GM23338 (cell line): ENCODE data around the gene EVI5. TPM values are rescaled to one million over a fixed set of nuclear protein-coding genes. Genes with fewer than 3 reads are reported as not detected.

ENCODE experiments used
- ATAC-seq: fragments of 200-7000 bp; cut with Tn5 transposase; 3 replicates; pipeline ENCODE4 v1.9.1; 2020
- DNase-seq: peaks from one replicate; pipeline ENCODE4 v3.0.0-alpha.2; 2015; ENCODE audit warnings: low spot score
- H2AFZ ChIP-seq: fragments of 200-600 bp; sonication (generic); 2 replicates; pipeline ENCODE4 v1.8.0; 2016; ENCODE audit warnings: antibody characterized with exemption, mild to moderate bottlenecking, moderate library complexity
- H3F3A ChIP-seq: fragments of 200-600 bp; sonication (generic); replicated peaks from 2 replicates; pipeline ENCODE4 v1.8.0; 2017; ENCODE audit warnings: antibody characterized with exemption, mixed run types, low read depth
- H3K27ac ChIP-seq: fragments of 200-600 bp; sonication (generic); 2 replicates; pipeline ENCODE4 v1.6.1; 2016; ENCODE audit warnings: low read depth
- H3K27me3 ChIP-seq: fragments of 200-600 bp; sonication (generic); 2 replicates; pipeline ENCODE4 v1.8.0; 2016; ENCODE audit warnings: mild to moderate bottlenecking, mixed run types, moderate library complexity; ENCODE audit not compliant: insufficient read depth
- H3K36me3 ChIP-seq: fragments of 200-600 bp; sonication (generic); 2 replicates; pipeline ENCODE4 v1.8.0; 2016; ENCODE audit warnings: mild to moderate bottlenecking; ENCODE audit not compliant: insufficient read depth
- H3K4me1 ChIP-seq: fragments of 200-600 bp; sonication (generic); 2 replicates; pipeline ENCODE4 v1.8.0; 2016; ENCODE audit warnings: mild to moderate bottlenecking, moderate library complexity; ENCODE audit not compliant: insufficient read depth
- H3K4me2 ChIP-seq: fragments of 200-600 bp; sonication (generic); 2 replicates; pipeline ENCODE4 v1.7.1; 2017; ENCODE audit warnings: mixed run types
- H3K4me3 ChIP-seq: fragments of 200-600 bp; sonication (generic); 2 replicates; pipeline ENCODE4 v1.6.1; 2016; ENCODE audit warnings: mixed run types
- H3K79me2 ChIP-seq: fragments of 200-600 bp; sonication (generic); replicated peaks from 2 replicates; pipeline ENCODE4 v1.8.0; 2017; ENCODE audit warnings: mild to moderate bottlenecking; ENCODE audit not compliant: insufficient read depth
- H3K9me2 ChIP-seq: fragments of 200-600 bp; sonication (generic); 2 replicates; pipeline ENCODE4 v1.8.0; 2017; ENCODE audit not compliant: insufficient read depth
- H4K20me1 ChIP-seq: fragments of 200-600 bp; sonication (generic); replicated peaks from 2 replicates; pipeline ENCODE4 v1.8.0; 2017; ENCODE audit warnings: mild to moderate bottlenecking; ENCODE audit not compliant: insufficient read depth
- H3K27ac Mint-ChIP-seq: 2 replicates; pipeline ENCODE4 v1.8.0; 2020; ENCODE audit warnings: inconsistent platforms, mild to moderate bottlenecking, moderate library complexity, mixed read lengths
- H3K27me3 Mint-ChIP-seq: 3 replicates; pipeline ENCODE4 v1.8.0; 2022; ENCODE audit warnings: low read depth, mild to moderate bottlenecking, moderate library complexity, mixed read lengths, inconsistent platforms; ENCODE audit not compliant: insufficient read depth, poor library complexity
- H3K36me3 Mint-ChIP-seq: 3 replicates; pipeline ENCODE4 v1.8.0; 2021; ENCODE audit warnings: low read depth, mild to moderate bottlenecking, inconsistent platforms, moderate library complexity, mixed read lengths
- H3K4me1 Mint-ChIP-seq: 3 replicates; pipeline ENCODE4 v1.8.0; 2020; ENCODE audit warnings: mild to moderate bottlenecking, inconsistent platforms, mixed read lengths
- H3K4me3 Mint-ChIP-seq: 3 replicates; pipeline ENCODE4 v1.8.0; 2021; ENCODE audit warnings: moderate library complexity, mild to moderate bottlenecking, inconsistent platforms, mixed read lengths
- H3K9me3 Mint-ChIP-seq: 3 replicates; pipeline ENCODE4 v1.8.0; 2020; ENCODE audit warnings: moderate library complexity, mild to moderate bottlenecking, inconsistent platforms, mixed read lengths
- CREB1 ChIP-seq: fragments of 250-450 bp; sonication (Bioruptor Pico); IDR thresholded peaks from 2 replicates; pipeline ENCODE4 v1.5.0; 2020; ENCODE audit warnings: low read depth, mild to moderate bottlenecking, moderate library complexity
- CTCF ChIP-seq, 2 experiments: fragments of 200-600 bp in 1 of 2; sonication (generic) in 1 of 2; conservative IDR thresholded peaks; 2 replicates each; pipeline versions ENCODE4 v1.5.1 to v1.6.1; 2016 to 2017; ENCODE audit warnings: antibody characterized with exemption in 2 of 2, low read depth in 2 of 2, mild to moderate bottlenecking in 2 of 2, moderate library complexity in 1 of 2
- ETS1 ChIP-seq: IDR thresholded peaks from 2 replicates; pipeline ENCODE4 v1.6.1; 2016; ENCODE audit warnings: antibody characterized with exemption
- EZH2 ChIP-seq: fragments of 200-600 bp; sonication (generic); IDR thresholded peaks from one replicate; pipeline ENCODE4 v1.8.0; 2017; ENCODE audit warnings: antibody characterized with exemption, mild to moderate bottlenecking, low read depth; ENCODE audit not compliant: unreplicated experiment
- EZH2phosphoT487 ChIP-seq: fragments of 200-600 bp; sonication (generic); IDR thresholded peaks from one replicate; pipeline ENCODE4 v1.8.1; 2018; ENCODE audit warnings: antibody characterized with exemption; ENCODE audit not compliant: unreplicated experiment
- JUNB ChIP-seq: IDR thresholded peaks from one replicate; pipeline ENCODE4 v1.6.1; 2016; ENCODE audit warnings: antibody characterized with exemption; ENCODE audit not compliant: unreplicated experiment
- REST ChIP-seq: IDR thresholded peaks from one replicate; pipeline ENCODE4 v1.6.1; 2018; ENCODE audit warnings: antibody characterized with exemption; ENCODE audit not compliant: unreplicated experiment
- STAT1 ChIP-seq: IDR thresholded peaks from one replicate; pipeline ENCODE4 v1.6.1; 2016; ENCODE audit warnings: antibody characterized with exemption; ENCODE audit not compliant: unreplicated experiment
- ZNF331 ChIP-seq: fragments of 250-450 bp; sonication (Bioruptor Pico); IDR thresholded peaks from 2 replicates; pipeline ENCODE4 v1.5.0; 2020; ENCODE audit warnings: low read depth, mild to moderate bottlenecking, moderate library complexity
- polyA plus RNA-seq: library from polyadenylated mRNA; unstranded; fragments of >200 nt; fragmentation: Nextera tagmentation; extraction: Ambion mirVana; gene quantifications from 2 replicates; pipeline ENCODE4 v1.2.1, GENCODE V29; 2016
- total RNA-seq: library from RNA; depleted of rRNA; stranded (reverse); fragments of >200 nt; shearing (Covaris generic); gene quantifications from 2 replicates; pipeline ENCODE4 v1.2.3, GENCODE V29; 2014

EVI5 gene
- total and polyA plus RNA-seq, 2 experiments from 2014 or later, result 15.6 to 24.8 TPM

- Mint-ChIP-seq H3K4me1 (peaks cover 49% of the 10 kb centered on the region), H3K27me3 (peaks cover 96% of the 10 kb centered on the region), H3K4me3 (peak overlapping the region; percentile 68)
Measured at GRCh38 chr1:92480200-92480812, 304.6 kb downstream of the EVI5 start.

GRCh38 chr1:92479587-92479986, 305.3 kb downstream of the EVI5 start:
- Histone ChIP-seq H3K4me3 (peak overlapping the region; percentile 75), H3K4me1 (peaks cover 26% of the 10 kb centered on the region), H3K36me3 (no peaks in the 10 kb centered on the region; the same call in none of the 2 replicates), H3K79me2 (no peaks in the 10 kb centered on the region), H3F3A (peaks cover 11% of the 10 kb centered on the region; the same call in 1 of the 2 replicates), H2AFZ (peak overlapping the region; percentile 89), H3K4me2 (peak overlapping the region; percentile 97), H3K27me3 (peaks cover 100% of the 10 kb centered on the region), H4K20me1 (peaks cover 3% of the 10 kb centered on the region), H3K27ac (no peak overlapping the region), H3K9me2 (no peaks in the 10 kb centered on the region; the same call in 1 of the 2 replicates)
- Mint-ChIP-seq H3K9me3 (peaks cover 20% of the 10 kb centered on the region), H3K27ac (no peak overlapping the region), H3K27me3 (peaks cover 90% of the 10 kb centered on the region), H3K4me1 (peaks cover 46% of the 10 kb centered on the region), H3K4me3 (peak overlapping the region; percentile 68; the same call in 2 of the 3 replicates), H3K36me3 (peaks cover 12% of the 10 kb centered on the region)
- ATAC-seq (no peak), DNase-seq (no peak)
- no peak for TF ChIP-seq STAT1
- peak; percentile 13 for TF ChIP-seq EZH2phosphoT487
- TF ChIP-seq EZH2, result peak; percentile 89

More at GRCh38 chr1:92480200-92480812, 304.6 kb downstream of the EVI5 start:
- no peak overlapping the region for H3K27ac ChIP-seq
- peaks cover 100% of the 10 kb centered on the region for H3K27me3 ChIP-seq
- ATAC-seq, result peak; percentile 15
- TF ChIP-seq EZH2phosphoT487, result peak; percentile 85
- no peak for TF ChIP-seq ETS1
- TF ChIP-seq EZH2, result peak; percentile 81
- Mint-ChIP-seq H3K9me3 (peaks cover 20% of the 10 kb centered on the region), H3K27ac (no peak overlapping the region), H3K36me3 (peaks cover 12% of the 10 kb centered on the region)
- H3K9me2 ChIP-seq, result no peaks in the 10 kb centered on the region; the same call in 1 of the 2 replicates
- no peaks in the 10 kb centered on the region; the same call in none of the 2 replicates for H3K36me3 ChIP-seq
- H3F3A ChIP-seq, result peaks cover 13% of the 10 kb centered on the region; the same call in 1 of the 2 replicates
- H2AFZ ChIP-seq, result peak overlapping the region; percentile 89
- peaks cover 3% of the 10 kb centered on the region for H4K20me1 ChIP-seq
- H3K79me2 ChIP-seq, result no peaks in the 10 kb centered on the region
- peak; percentile 71 for DNase-seq
- H3K4me2 ChIP-seq, result peak overlapping the region; percentile 97
- H3K4me1 ChIP-seq, result peaks cover 26% of the 10 kb centered on the region
- peak overlapping the region; percentile 75 for H3K4me3 ChIP-seq

- Histone ChIP-seq H3K4me1 (peaks cover 32% of the 10 kb centered on the region), H3K36me3 (no peaks in the 10 kb centered on the region; the same call in none of the 2 replicates), H3K4me3 (no peak overlapping the region), H3K9me2 (no peaks in the 10 kb centered on the region; the same call in 1 of the 2 replicates), H3K27me3 (peaks cover 99% of the 10 kb centered on the region), H2AFZ (no peak overlapping the region), H3F3A (peaks cover 5% of the 10 kb centered on the region; the same call in 1 of the 2 replicates), H4K20me1 (peaks cover 3% of the 10 kb centered on the region), H3K79me2 (no peaks in the 10 kb centered on the region), H3K27ac (no peak overlapping the region), H3K4me2 (no peak overlapping the region)
- peaks cover 12% of the 10 kb centered on the region for H3K36me3 Mint-ChIP-seq
- no peak overlapping the region for H3K4me3 Mint-ChIP-seq
- peaks cover 16% of the 10 kb centered on the region for H3K9me3 Mint-ChIP-seq
- no peak for ATAC-seq
- peaks cover 47% of the 10 kb centered on the region for H3K4me1 Mint-ChIP-seq
- H3K27me3 Mint-ChIP-seq, result peaks cover 78% of the 10 kb centered on the region
- no peak for DNase-seq
- no peak for TF ChIP-seq CREB1
- TF ChIP-seq REST, result no peak
- no peak for TF ChIP-seq EZH2phosphoT487
- no peak for TF ChIP-seq ZNF331 (CRISPR knock-in tag)
- no peak for TF ChIP-seq CTCF (conservative IDR thresholded peaks at IDR 0.05; ENCODE audit: low read depth in 2 of 2)
- no peak for TF ChIP-seq EZH2
- TF ChIP-seq JUNB, result no peak
- no peak overlapping the region for H3K27ac Mint-ChIP-seq
Measured at GRCh38 chr1:92478393-92478792, 306.5 kb downstream of the EVI5 start.
